H1 (cell line): ENCODE results near the gene TRABD. TPM values are rescaled to one million over a fixed set of nuclear protein-coding genes. Genes with fewer than 3 reads are reported as not detected.

ENCODE experiments used
- ASH2L ChIP-seq: fragments of 200-600, 300-600 bp; sonication (generic); IDR thresholded peaks from one replicate; pipeline ENCODE4 v1.7.1; 2017; ENCODE audit warnings: low read length
- CREB1 ChIP-seq: IDR thresholded peaks from 2 replicates; pipeline ENCODE4 v1.6.1; 2012; ENCODE audit warnings: inconsistent platforms
- GTF2F1 ChIP-seq: IDR thresholded peaks from 2 replicates; pipeline ENCODE4 v1.6.1; 2012; ENCODE audit warnings: low read depth, low read length, improper control_type of control experiment, borderline replicate concordance
- SIN3A ChIP-seq, 2 experiments: IDR thresholded peaks in 1 of 2; conservative IDR thresholded peaks in 1 of 2; 2 replicates each; pipeline ENCODE4 v1.6.1; 2011 to 2012; ENCODE audit warnings: low read length in 2 of 2, improper control_type of control experiment in 1 of 2, low read depth in 1 of 2, mild to moderate bottlenecking in 1 of 2
- YY1 ChIP-seq: IDR thresholded peaks from 2 replicates; pipeline ENCODE4 v1.6.1; 2011; ENCODE audit warnings: low read depth, mild to moderate bottlenecking, low read length
- polyA plus RNA-seq, 7 experiments: library from polyadenylated mRNA; depleted of rRNA in 3 of 7; stranded (reverse) in 5 of 7; unstranded in 2 of 7; fragments of >200 nt in 5 of 7; fragments of 200-250 nt in 2 of 7; gene quantifications; 1 replicate in 5 of 7; 2 replicates in 1 of 7; 4 replicates in 1 of 7; pipeline versions ENCODE4 v1.2.1 to v1.2.3, GENCODE V29; 2011 to 2013; ENCODE audit warnings: missing spikeins in 2 of 7, mixed read lengths in 2 of 7
- total RNA-seq: library from RNA; stranded (reverse); fragmentation: NEBNext Ultra II Directional; extraction: Animal tissue kit (Norgen Biotek cat#: 25700); gene quantifications from 2 replicates; pipeline ENCODE4 v1.2.1, GENCODE V29; 2021

Gene TRABD
- total and polyA plus RNA-seq, 2 of the 8 experiments (the other 6 are each of a cell fraction or from before 2014, with no cell fraction given), result 44.2 to 57.5 TPM

DNA sequence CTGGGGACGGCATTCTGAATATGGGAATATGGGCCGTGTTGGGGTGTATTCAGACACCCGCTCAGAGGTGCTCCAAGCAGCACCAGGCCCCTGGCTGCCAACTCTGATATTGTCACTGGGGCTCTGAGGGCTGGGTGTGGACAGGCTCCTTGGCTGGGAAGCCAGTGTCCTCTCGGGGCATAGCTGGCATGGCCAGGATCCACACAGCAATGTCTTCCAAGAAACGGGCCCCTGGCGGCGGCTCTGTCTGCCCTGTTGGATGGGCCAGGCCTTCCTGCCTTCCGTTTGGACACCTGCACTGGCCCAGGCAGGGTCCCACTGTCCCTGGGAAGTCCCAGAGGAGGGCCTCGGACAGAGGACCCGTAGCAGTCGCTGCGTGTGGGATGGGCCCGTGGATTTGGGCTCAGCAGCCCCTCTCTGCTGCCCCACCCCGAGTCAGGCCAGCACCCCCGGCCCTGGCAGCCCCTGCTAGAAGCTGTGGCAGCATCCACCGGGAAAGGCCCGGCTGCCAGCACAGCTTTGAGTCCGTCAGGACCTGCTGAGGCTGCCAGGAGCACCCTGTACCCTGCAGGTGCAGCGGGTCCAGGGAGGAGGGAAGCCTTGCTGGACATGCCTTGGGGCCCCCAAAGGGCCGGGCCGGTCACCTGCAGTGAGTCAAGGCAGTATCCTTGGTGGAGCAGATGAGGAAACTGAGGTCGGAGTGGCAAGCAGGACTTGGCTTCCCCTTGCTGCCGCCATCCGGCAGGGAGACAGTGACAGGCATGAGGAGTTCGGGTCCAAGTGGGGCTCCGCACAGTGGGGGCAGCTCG lies 11.1 kb upstream of the TRABD start (continued):
- TF ChIP-seq SIN3A (conservative IDR thresholded peaks at IDR 0.05 in 1 of 2, IDR thresholded peaks at IDR 0.05 in 1 of 2; ENCODE audit: low read depth in 1 of 2, low read length in 2 of 2), result no peak
- no peak for TF ChIP-seq GTF2F1
- no peak for TF ChIP-seq CREB1
- no peak for TF ChIP-seq ASH2L
- TF ChIP-seq YY1, result no peak
